ENCODE results near the gene SLC27A4.

DNA sequence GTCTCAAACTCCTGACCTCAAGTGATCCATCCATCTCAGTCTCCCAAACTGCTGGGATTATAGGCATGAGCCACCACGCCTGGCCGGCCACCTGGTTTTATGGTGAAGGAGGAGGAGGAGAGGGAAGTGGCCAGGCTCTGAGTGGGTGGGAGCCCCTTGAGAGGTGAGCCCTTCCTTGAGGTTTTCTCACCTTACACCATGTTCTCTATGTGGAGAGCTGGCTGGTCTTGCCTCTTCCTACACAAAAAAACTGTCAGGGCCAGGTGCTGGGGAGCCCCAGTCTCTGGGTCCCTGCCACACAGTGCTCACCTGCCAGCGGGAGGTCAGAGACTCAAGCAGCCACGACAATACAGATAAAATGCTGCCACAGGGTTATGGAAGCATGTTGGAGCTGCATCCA, 46.2 kb upstream of the SLC27A4 start:
- TF ChIP-seq, protein P1, sequence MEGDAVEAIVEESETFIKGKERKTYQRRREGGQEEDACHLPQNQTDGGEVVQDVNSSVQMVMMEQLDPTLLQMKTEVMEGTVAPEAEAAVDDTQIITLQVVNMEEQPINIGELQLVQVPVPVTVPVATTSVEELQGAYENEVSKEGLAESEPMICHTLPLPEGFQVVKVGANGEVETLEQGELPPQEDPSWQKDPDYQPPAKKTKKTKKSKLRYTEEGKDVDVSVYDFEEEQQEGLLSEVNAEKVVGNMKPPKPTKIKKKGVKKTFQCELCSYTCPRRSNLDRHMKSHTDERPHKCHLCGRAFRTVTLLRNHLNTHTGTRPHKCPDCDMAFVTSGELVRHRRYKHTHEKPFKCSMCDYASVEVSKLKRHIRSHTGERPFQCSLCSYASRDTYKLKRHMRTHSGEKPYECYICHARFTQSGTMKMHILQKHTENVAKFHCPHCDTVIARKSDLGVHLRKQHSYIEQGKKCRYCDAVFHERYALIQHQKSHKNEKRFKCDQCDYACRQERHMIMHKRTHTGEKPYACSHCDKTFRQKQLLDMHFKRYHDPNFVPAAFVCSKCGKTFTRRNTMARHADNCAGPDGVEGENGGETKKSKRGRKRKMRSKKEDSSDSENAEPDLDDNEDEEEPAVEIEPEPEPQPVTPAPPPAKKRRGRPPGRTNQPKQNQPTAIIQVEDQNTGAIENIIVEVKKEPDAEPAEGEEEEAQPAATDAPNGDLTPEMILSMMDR (IDR thresholded peaks at IDR 0.05), result no peak
- no peak for TF ChIP-seq POLR2A (IDR thresholded peaks at IDR 0.05)

All from ovary (tissue), 3 donors.